Vagina (tissue), 2 donors: Measurements from ENCODE around the gene RPS6KB2. TPM values are rescaled to one million over a fixed set of nuclear protein-coding genes. Genes with fewer than 3 reads are reported as not detected.
A peak's percentile ranks its signal among the peaks of the same experiment; 100 is the strongest.

Source experiments
- DNase-seq, 2 donors: peaks; one replicate each; pipeline ENCODE4 v3.0.0-alpha.2; 2017; ENCODE audit errors: extremely low spot score in 2 of 2
- H3K27ac ChIP-seq: fragments of 200-600 bp; sonication (generic); one replicate; pipeline ENCODE4 v1.5.1; 2019
- H3K27me3 ChIP-seq: fragments of 200-600 bp; sonication (generic); one replicate; pipeline ENCODE4 v1.5.1; 2019
- H3K36me3 ChIP-seq, 2 donors: fragments of 200-600 bp; sonication (generic); one replicate each; pipeline ENCODE4 v1.5.1; 2017 to 2019
- H3K4me1 ChIP-seq: fragments of 200-600 bp; sonication (generic); one replicate; pipeline ENCODE4 v1.5.1; 2019
- H3K4me3 ChIP-seq, 2 donors: fragments of 200-600 bp; sonication (generic); 1 replicate in 1 of 2; 2 replicates in 1 of 2; pipeline ENCODE4 v1.5.1; 2016 to 2019
- H3K9me3 ChIP-seq: fragments of 200-600 bp; sonication (generic); one replicate; pipeline ENCODE4 v1.5.1; 2019
- CTCF ChIP-seq, 3 experiments: fragments of 450-650 bp in 2 of 3; fragments of 200-600 bp in 1 of 3; sonication (generic) in 1 of 3; IDR thresholded peaks; one replicate each; pipeline ENCODE4 v1.5.1; 2017 to 2019; ENCODE audit warnings: antibody characterized with exemption in 3 of 3, mild to moderate bottlenecking in 2 of 3, moderate library complexity in 2 of 3
- POLR2A ChIP-seq, 2 donors: fragments of 450-650 bp; IDR thresholded peaks; one replicate each; pipeline ENCODE4 v1.6.1; 2017; ENCODE audit warnings: antibody characterized with exemption in 2 of 2, mild to moderate bottlenecking in 2 of 2, moderate library complexity in 2 of 2
- POLR2AphosphoS5 ChIP-seq, 2 donors: sonication (generic); formaldehyde crosslinking; IDR thresholded peaks; one replicate each; pipeline ENCODE4 v1.9.0; 2017; ENCODE audit warnings: antibody characterized with exemption in 2 of 2, mild to moderate bottlenecking in 2 of 2, low read depth in 1 of 2; ENCODE audit not compliant: insufficient read depth in 1 of 2
- intact Hi-C: fragments of 100-400 bp; cut with DNase I; formaldehyde crosslinking; loops from one replicate; pipeline ENCODE4 v1.15.1; 2023
- total RNA-seq: library from RNA; depleted of rRNA; stranded (reverse); fragments of >200 nt; gene quantifications from one replicate; pipeline ENCODE4 v1.2.3, GENCODE V29; 2016

Gene RPS6KB2
- total RNA-seq, 1 donor from 2014 or later: 50.6 TPM

DNA sequence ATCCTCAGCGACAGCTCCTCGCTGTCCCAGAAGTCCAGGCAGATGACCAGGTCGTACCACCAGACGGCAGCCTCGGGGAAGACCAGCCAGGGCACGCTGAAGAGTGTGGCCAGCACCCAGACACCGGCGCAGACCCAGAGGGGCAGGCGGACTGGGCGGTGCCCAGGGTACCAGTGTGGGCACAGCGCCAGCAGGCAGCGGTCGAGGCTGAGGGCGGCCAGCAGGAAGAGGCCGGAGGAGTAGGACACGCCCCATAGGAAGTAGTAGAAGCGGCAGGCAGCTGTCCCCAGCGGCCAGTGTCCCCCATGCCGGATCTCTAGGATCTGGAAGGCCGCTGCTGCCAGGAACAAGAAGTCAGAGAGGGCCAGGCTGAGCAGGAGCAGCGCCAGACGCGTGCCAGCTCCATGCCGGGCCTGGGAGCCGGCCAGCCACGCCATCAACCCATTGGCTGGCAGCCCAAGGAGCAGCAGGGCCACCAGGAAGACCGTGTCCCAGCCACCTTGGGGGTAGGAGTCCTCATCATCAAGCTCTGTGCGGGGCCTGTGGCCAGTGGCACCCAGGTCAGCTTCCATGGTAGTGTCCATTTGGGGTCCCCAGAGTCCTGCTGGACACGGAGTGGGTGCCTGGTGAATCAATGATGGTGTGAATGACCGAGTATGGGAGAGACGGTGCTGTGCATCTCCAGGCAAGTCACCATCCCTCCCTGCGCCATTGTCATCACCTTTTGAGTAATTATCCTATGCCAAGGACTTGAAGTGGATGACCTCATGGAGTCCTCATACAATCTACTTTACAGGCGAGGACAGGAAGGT, 24.1 kb downstream of the RPS6KB2 start, which contains the start of gene GPR152:
GPR152 (minus strand) TSS at position 589 of the 812 bp plus-strand sequence; CDS start at position 584, 5 bp downstream.
- Histone ChIP-seq H3K36me3 (no peaks in the 10 kb centered on the region), H3K4me1 (peaks cover 6% of the 10 kb centered on the region), H3K9me3 (no peaks in the 10 kb centered on the region), H3K4me3 (no peak within 1 kb of the TSS), H3K27me3 (no peaks in the 10 kb centered on the region), H3K27ac (no peak within 1 kb of the TSS)
- no peak for DNase-seq
- TF ChIP-seq POLR2AphosphoS5 (IDR thresholded peaks at IDR 0.05; ENCODE audit: insufficient read depth in 1 of 2, low read depth in 1 of 2) (peak in 1 of 2 donors; percentile 29), POLR2A (IDR thresholded peaks at IDR 0.05) (no peak), CTCF (IDR thresholded peaks at IDR 0.05) (no peak)
- intact Hi-C loops: no loop called here

GRCh38 chr11:67453816-67454732, 25.8 kb downstream of the RPS6KB2 start:
- intact Hi-C loops: no loop called here
- H3K9me3 ChIP-seq: no peaks in the 10 kb centered on the region
- DNase-seq: no peak
- no peak overlapping the region for H3K27ac ChIP-seq
- no peaks in the 10 kb centered on the region for H3K27me3 ChIP-seq
- TF ChIP-seq POLR2AphosphoS5 (IDR thresholded peaks at IDR 0.05; ENCODE audit: insufficient read depth in 1 of 2, low read depth in 1 of 2) (no peak), POLR2A (IDR thresholded peaks at IDR 0.05) (no peak), CTCF (IDR thresholded peaks at IDR 0.05) (no peak)
- H3K36me3 ChIP-seq: no peaks in the 10 kb centered on the region
- peaks cover 6% of the 10 kb centered on the region for H3K4me1 ChIP-seq
- no peak overlapping the region for H3K4me3 ChIP-seq

DNA sequence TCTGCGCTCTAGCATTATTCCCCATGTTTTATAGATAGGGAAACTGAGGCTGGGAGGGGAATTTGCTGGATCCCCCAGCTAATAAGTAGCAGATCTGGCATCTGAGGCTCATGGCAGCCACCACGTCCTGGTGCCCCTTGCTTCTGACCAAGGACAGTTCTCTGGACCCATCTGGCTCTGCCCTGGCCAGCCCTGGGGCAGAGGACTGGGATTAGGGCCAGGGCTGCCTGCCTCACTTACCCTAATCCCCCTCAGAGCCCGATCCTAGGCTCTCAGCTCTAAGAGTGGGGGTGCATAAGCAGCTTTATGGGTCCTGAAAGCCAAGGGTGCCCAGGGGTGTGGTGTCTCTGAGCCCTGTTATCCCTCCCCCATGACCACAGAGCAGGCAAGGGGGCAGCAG, 26.8 kb downstream of the RPS6KB2 start, which contains the start of gene CABP4:
CABP4 (plus strand) TSS at position 301 of the 400 bp plus-strand sequence; CDS start at position 371, 70 bp downstream.
- no peak for DNase-seq
- intact Hi-C loops: no loop called here
- Histone ChIP-seq H3K4me3 (no peak within 1 kb of the TSS), H3K9me3 (no peaks in the 10 kb centered on the region), H3K36me3 (no peaks in the 10 kb centered on the region), H3K4me1 (peaks cover 6% of the 10 kb centered on the region), H3K27me3 (no peaks in the 10 kb centered on the region), H3K27ac (no peak within 1 kb of the TSS)
- TF ChIP-seq POLR2AphosphoS5 (IDR thresholded peaks at IDR 0.05; ENCODE audit: insufficient read depth in 1 of 2, low read depth in 1 of 2) (no peak), CTCF (IDR thresholded peaks at IDR 0.05) (no peak), POLR2A (IDR thresholded peaks at IDR 0.05) (no peak)

DNA sequence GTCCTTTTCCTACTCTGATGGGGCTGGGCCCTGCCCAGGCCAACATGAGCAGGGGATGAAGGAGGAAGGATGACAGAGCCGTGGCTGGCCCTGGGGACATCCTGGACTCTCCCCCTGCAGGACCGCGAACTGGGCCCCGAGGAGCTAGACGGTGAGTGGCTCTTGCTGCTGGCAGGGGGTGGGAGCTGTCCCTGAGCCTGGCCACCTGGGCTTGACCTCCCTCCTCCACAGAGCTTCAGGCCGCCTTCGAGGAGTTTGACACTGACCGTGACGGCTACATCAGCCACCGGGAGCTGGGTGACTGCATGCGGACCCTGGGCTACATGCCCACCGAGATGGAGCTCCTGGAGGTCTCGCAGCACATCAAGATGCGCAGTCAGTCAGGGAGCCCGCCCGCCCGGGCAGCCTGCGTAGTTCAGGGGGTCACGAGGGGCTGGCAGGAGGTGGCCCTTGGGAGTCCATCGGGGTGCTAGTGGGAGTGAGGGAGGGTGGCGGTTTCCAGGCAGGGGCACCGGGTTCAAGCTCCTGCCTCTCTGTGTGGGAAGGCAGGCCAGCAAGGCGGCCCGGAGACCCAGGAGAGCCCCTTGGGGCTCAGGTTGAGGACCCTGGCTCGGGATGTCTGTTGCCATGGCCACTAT, 27.9 kb downstream of the RPS6KB2 start:
- H3K4me1 ChIP-seq: peaks cover 6% of the 10 kb centered on the region
- TF ChIP-seq CTCF (IDR thresholded peaks at IDR 0.05) (no peak), POLR2AphosphoS5 (IDR thresholded peaks at IDR 0.05; ENCODE audit: insufficient read depth in 1 of 2, low read depth in 1 of 2) (no peak), POLR2A (IDR thresholded peaks at IDR 0.05) (no peak)
- no peak overlapping the region for H3K27ac ChIP-seq
- H3K36me3 ChIP-seq: no peaks in the 10 kb centered on the region
- intact Hi-C loops: no loop called here
- H3K4me3 ChIP-seq: no peak overlapping the region
- no peaks in the 10 kb centered on the region for H3K27me3 ChIP-seq
- no peaks in the 10 kb centered on the region for H3K9me3 ChIP-seq
- no peak for DNase-seq
